Dedifferentiated amniotic fluid mesenchymal stem cell (primary cell): ENCODE data around the gene ZNF836.
A peak's percentile ranks its signal among the peaks of the same experiment; 100 is the strongest.
"Not testable (repeated sequence)": the region's sequence is repeated elsewhere in the genome, so short reads cannot be mapped to it uniquely, and the experiment has no call there.

Source experiments
- DNase-seq: peaks from one replicate; pipeline ENCODE4 v3.0.0-alpha.2; 2016; ENCODE audit errors: extremely low spot score

The ZNF836 gene

GRCh38 chr19:52171321-52172169 lies at the start of gene ZNF836:
Gene ZNF836, minus strand, starts transcription at chr19:52171621. Its CDS starts 3,549 bp downstream, at chr19:52168072.
- peak; percentile 49 for DNase-seq

- no peak for DNase-seq
Measured at GRCh38 chr19:52221031-52221430, 49.6 kb upstream of the ZNF836 start.

- DNase-seq = no peak
Measured at GRCh38 chr19:52219611-52220010, 48.2 kb upstream of the ZNF836 start.

GRCh38 chr19:52217576-52217975 lies 46.2 kb upstream of the ZNF836 start:
- DNase-seq = no peak

GRCh38 chr19:52216401-52216800 lies 45.0 kb upstream of the ZNF836 start:
- DNase-seq = no peak

- DNase-seq = no peak
Measured at GRCh38 chr19:52214241-52214640, 42.8 kb upstream of the ZNF836 start.

GRCh38 chr19:52212572-52213255 lies 41.3 kb upstream of the ZNF836 start:
- no peak for DNase-seq

GRCh38 chr19:52211926-52212571 lies 40.6 kb upstream of the ZNF836 start:
- DNase-seq = no peak

- no peak for DNase-seq
Measured at GRCh38 chr19:52211203-52211602, 39.8 kb upstream of the ZNF836 start.

GRCh38 chr19:52206481-52206880 lies 35.1 kb upstream of the ZNF836 start:
- DNase-seq = no peak

GRCh38 chr19:52200755-52201391 lies 29.5 kb upstream of the ZNF836 start:
- not testable (repeated sequence) for DNase-seq

- DNase-seq = peak; percentile 30
Measured at GRCh38 chr19:52200044-52200443, 28.6 kb upstream of the ZNF836 start.

- DNase-seq = no peak
Measured at GRCh38 chr19:52198678-52199077, 27.3 kb upstream of the ZNF836 start.

- DNase-seq = no peak
Measured at GRCh38 chr19:52197964-52198363, 26.5 kb upstream of the ZNF836 start.

GRCh38 chr19:52196256-52196967 lies 25.0 kb upstream of the ZNF836 start:
- DNase-seq = no peak

- DNase-seq = no peak
Measured at GRCh38 chr19:52191951-52192350, 20.5 kb upstream of the ZNF836 start.

GRCh38 chr19:52191389-52191788 lies 20.0 kb upstream of the ZNF836 start:
- DNase-seq = no peak

GRCh38 chr19:52190487-52191293 lies 19.3 kb upstream of the ZNF836 start:
- no peak for DNase-seq

GRCh38 chr19:52189735-52190486 lies 18.5 kb upstream of the ZNF836 start, which contains the start of gene PPP2R1A:
Gene PPP2R1A, plus strand, starts transcription at chr19:52190052. Its CDS starts 45 bp downstream, at chr19:52190097.
- peak; percentile 100 for DNase-seq
